ENCODE measurements around the gene RPS27L.

Gene RPS27L

DNA sequence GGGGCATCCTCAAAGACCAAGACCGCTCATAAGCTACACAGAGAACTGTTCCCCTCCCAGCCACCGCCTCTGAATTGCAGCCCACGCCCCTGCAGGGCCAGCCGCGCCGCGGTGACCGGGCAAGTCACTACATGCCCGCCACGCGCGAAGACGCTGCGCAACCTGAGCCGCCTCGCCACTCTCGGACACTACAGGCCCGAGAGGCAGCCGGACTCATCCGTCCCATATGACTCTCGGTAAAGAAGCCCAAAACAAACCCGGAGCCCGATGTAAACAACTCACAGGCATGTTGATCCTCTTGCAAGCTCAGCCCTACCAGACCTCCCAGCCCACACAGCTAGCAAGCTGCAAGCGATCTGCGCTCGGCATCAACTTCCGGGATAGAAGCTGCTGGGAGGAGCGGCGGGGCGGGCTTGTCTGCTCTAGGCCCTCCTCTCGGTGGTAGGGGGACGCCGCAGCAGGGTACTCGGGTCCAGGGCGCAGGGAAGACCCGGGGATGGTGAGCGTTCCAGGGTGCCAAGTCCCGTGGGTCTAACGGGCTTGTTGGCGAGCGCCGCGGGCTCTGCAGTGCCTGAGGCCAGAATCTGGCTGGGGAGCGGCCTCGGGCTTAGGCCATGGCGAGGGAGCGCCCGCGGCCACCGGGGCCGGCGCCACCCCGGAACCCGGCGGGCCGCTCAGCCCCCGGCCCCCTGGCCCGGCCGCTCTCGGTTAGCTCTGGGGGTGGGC is at the start of gene RPS27L:
Gene RPS27L (minus strand): TSS at position 360 of the 726 bp plus-strand sequence. CDS start 72 bp downstream, at position 288.
- peak; percentile 64 to 71 for DNase-seq (ENCODE audit: low read depth in 2 of 2)

DNA sequence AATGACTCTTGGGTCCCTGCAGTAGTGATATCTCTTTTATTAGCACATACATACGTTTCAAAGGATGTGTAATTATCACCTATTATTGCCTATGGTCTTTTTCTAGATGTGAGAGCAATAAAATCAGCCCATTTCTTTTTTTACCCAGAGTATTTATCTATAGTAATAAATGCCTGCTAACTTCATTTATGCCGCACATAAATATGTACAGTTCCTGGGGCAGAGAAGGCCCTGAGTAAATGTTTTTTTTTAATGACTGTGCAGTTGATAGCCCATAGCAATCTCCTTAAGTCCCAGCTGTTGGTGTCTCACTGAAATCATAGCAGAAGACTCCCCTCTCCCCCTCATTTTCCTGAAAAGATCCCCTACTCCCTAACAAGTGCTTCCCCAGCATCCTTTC is 48.8 kb upstream of the RPS27L start:
- DNase-seq (ENCODE audit: low read depth in 2 of 2): no peak

DNA sequence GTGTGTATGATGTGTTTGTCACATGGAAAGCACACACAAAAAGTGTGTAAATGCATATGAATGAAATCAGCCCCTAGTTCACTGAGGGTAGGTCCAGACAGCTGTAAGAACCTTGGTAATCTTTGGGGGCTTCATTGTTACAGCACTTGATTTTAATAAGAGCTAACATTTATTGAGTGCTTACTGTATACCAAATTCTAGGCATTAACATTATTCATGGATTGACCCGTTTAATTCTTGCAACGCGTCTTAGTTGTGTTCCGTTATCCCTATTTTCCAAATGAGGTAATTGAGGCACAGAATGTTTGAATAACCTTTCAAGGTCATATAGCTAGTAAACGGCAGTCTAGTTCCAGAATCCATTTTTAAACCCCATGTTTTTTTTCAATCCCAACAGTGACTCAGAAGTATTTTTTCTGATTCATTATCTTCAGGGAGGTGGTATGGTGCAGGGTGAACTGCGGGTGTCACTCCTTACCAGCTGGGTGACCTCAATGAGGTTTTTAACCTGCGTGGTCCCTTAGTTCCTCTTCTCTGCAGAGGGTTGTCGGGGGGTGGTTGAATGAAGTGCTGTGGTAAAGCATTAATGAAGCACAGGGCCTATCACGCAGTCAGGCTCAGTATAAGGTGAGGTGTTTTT is 46.3 kb upstream of the RPS27L start:
- DNase-seq (ENCODE audit: low read depth in 2 of 2): peak in 1 of 2 donors; percentile 43

DNA sequence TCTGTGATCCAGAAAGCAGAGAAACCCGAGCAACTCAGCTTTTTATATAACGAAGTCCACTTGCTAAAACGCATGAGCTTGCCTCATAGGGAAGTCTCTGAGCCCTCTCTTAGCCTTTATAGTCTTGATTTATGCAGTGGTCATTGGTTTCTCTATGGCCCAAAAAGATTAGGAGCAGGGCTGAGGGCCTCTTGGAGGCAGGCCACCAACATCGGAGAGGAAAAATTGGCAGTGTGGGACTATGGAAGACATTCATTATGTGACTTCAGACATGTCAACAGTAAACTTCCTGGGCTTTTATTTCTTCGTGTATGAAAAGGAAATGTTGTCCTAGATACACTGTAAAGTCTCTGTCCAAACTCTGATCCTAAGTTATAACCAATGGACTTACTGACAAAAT is 45.6 kb upstream of the RPS27L start:
- no peak for DNase-seq (ENCODE audit: low read depth in 2 of 2)

DNA sequence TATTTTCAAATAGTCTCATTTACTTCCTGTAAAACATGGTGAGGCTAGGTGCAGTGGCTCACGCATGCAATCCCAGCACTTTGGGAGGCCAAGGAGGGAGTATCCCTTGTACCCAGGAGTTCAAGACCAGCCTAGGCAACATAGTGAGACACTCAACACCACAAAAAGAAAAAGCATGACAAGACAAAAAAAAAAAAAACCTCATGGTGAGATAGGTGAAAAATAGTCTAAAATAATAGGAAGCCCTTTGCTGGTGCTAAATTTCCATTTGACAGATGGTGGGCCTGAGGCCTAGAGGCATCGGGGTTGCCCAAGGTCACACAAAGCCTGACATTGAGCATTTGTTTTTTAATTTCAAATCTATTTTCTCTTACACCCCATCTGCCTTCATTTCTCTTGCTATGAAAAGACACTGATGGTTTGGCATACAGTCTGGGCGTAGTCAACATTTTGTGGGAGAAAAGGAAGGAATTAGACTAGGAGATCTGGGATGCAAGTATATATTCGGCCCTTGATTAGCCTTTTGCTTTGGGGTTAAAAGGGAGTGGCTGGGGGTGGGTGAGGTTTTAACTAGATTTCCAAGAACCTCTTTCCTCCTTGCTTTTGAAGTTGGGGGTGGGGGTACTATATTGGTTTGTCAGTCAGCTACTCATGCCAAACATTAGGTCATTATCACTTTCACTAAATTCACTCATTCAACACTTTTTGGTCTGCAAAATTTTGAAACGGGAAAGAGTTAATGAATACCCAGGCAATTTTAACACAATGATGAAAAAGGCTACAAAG is 43.4 kb upstream of the RPS27L start:
- no peak for DNase-seq (ENCODE audit: low read depth in 2 of 2)

DNA sequence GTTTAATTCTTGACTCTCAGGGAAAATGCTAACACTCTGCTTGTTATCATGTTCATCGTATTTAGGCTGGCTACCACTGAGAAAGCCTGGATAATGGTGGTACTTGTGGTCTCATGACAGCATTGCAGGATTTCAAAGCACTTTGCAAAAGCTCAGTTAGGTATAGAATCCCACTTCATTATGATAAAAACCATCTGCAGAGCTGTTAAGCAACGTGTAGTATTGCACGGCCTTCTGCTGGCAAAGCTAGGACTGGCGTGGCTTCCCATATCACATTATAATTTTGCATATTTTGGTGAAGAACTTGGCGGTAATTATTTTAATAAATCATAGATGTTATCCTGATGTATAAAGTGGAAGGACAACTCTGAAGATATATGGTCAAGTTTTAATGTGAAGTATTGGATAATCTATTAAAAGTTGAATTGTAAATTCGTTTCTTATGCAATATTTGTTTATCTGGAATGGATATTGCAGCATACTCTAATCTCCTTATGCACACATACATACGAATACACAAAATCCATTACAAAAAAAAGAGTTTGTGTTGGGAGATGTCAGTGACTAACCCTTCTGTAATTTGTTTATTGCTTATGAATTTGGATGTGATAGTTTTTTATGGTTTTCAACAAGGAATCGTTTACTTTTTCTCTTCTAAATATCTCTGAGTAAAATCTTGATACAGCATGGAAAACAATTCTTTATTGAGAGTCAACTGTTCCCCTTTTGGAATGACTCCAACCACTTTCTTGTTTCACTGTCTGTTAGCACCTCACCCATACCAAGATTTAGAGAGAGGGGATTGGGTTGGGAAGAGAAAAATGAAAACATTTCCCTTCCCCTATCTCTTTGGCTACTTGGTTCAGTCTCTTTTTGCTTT is 41.3 kb upstream of the RPS27L start:
- no peak for DNase-seq (ENCODE audit: low read depth in 2 of 2)

DNA sequence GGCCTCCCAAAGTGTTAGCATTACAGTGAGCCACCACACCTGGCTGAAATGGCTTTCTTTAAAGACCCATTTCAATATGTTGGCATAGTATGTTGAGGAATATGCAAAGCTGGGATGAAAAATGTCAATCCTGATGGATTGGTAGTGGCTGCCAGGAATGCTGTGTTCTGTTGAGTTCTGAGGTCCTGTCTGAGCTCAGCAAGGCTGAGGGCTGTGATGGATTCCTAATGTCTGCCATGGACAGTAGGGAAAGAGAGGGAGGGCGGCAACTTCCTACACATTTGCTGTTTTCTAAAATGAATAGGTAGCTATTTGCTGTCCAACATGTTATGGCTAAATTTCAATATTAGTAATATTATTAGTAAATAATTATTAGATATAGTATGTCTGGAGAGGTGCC is 40.3 kb upstream of the RPS27L start:
- DNase-seq (ENCODE audit: low read depth in 2 of 2): no peak

DNA sequence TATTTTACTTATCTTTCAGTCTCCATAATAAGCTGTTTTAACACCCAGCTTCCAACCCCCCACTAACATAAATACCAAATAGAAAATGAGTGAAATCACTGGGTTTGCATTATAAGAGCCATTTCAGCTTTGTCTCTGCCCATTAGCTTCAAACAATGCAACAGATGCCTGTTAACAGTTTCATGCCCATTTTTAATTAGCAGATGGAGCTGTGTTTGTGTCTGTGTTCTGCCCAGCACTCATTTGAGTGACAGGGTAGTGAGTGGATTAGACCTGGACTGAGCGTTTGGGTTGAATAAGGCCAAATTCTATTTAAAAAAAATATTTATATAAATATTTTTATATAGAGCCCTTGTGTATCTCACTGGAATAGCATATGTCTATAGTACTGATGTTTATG is 39.6 kb upstream of the RPS27L start:
- no peak for DNase-seq (ENCODE audit: low read depth in 2 of 2)

DNA sequence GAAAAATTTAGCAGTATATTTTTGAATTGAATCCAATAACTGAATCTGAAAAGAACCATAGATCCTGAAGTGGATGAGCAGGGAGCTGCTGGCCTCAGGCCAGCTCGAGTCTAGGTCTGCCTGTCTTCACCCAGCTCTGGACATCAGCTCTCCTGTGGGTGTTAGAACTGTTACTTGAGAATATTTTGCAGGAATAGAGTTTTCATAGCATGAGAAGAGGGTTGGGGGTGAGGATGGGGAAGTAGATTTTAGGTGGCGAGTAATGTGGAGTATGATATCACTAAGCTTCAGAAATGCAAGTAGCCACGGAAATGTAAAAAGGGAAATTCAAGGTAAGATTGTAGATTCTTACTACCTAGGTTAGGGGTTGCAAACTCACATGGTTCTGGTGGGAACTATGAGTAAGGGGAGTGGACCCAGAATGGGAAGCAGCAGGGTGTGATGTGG is 38.3 kb upstream of the RPS27L start:
- no peak for DNase-seq (ENCODE audit: low read depth in 2 of 2)

DNA sequence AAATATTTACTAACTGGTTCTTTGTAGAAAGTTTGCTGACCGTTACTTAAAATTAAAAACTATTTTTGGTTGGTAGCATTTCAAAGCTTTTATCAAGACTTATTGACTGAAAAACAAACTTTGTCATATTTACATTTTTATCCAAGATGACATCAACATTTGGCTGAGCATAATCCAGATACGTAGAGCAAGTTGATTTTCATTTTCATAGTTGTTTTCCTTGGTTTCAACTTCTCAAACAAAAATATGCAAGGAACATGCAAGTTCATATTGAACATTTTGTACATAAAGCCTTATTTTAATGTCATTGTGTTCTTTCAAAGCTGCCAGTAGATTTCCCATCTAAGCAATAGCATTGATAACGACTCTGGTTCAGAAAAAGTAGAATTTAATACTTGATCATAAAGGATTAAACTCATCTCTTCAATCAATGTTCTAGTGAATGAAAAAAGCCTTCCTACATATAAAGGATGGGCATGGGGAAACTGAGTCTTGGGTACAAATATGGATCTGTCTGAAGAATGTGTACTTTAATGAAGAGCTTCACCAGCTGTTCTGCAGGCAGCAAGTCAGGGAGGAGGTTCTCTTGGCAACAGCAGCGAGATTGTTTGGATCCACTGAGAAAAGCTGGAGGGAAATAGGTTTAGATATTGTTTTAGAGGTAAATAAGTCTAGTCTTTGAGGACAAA is 37.7 kb upstream of the RPS27L start:
- DNase-seq (ENCODE audit: low read depth in 2 of 2): no peak

DNA sequence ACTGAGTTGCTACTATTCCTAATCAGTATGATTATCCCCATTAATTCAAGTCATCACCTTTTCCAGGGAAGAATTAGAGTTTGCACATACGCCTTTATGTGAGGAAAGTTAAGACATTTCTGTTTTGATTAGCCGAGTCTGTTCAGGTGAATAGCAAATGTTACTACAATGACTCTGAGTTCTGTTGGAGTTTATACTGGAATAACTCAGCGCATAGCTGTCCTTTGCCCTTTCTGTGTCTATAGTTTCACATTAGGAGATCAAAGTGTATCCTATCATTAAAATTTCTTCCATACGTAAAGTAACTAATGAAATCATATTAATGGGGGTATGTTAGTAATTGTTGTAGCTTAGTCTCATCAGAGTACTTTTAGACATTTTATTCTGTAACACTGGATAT is 37.0 kb upstream of the RPS27L start:
- no peak for DNase-seq (ENCODE audit: low read depth in 2 of 2)

DNA sequence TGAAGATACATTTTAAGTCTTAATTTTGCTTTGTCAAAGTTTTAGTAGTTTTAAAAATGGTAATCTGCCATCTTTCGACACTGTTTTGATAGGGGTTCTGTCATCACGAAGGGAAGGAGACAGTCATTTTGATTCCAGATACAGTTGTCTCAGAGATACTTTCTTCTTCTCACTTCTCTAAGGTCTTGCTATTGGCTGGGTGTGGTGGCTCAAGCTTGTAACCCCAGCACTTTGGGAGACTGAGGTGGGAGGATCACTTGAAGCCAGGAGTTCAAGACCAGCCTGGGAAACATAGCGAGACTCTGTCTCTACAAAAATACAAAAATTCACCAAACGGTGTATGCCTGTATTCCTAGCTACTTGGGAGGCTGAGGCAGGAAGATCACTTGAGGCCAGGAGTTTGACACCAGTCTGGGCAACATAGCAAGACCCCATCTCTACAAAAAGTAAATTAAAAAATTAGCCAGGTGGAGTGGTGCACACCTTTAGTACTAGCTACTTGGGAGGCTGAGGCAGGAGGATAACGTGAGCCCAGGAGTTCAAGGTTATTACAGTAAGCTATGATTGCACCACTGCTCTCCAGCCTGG is 35.4 kb upstream of the RPS27L start:
- no peak for DNase-seq (ENCODE audit: low read depth in 2 of 2)

DNA sequence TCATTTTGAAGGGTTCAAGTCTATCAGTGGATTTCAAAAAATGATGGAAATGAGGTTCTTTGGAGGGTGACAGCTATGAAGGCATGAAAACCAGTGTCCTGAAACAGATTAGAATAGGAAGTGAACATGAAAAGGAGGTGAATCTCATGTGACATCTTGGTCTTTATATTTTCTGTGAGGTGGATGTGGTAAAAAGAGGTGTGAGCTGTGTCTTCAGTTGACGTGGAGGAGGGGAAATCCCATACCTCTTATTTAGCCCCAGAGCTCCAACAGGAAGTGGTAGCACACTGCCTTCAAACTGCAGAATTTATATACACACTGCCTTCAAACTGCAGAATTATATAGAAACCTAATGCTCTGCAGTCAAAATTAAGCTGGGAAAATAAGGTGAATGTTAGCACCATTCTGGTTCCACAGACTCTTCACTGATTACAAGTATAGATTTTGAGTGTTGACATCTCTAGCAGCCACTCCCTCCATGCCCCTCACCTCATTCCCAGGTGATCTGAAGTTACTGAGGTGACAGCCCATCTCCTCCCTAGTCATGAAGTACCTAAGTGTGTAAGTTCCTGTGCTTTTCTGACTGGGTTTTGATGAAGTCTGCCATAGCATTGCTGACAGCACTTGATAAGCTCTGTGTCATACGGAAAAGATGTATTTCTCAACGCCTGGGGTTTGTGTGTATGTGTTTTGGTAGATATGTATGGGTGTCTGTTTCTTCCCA is 34.8 kb upstream of the RPS27L start:
- DNase-seq (ENCODE audit: low read depth in 2 of 2): no peak

DNA sequence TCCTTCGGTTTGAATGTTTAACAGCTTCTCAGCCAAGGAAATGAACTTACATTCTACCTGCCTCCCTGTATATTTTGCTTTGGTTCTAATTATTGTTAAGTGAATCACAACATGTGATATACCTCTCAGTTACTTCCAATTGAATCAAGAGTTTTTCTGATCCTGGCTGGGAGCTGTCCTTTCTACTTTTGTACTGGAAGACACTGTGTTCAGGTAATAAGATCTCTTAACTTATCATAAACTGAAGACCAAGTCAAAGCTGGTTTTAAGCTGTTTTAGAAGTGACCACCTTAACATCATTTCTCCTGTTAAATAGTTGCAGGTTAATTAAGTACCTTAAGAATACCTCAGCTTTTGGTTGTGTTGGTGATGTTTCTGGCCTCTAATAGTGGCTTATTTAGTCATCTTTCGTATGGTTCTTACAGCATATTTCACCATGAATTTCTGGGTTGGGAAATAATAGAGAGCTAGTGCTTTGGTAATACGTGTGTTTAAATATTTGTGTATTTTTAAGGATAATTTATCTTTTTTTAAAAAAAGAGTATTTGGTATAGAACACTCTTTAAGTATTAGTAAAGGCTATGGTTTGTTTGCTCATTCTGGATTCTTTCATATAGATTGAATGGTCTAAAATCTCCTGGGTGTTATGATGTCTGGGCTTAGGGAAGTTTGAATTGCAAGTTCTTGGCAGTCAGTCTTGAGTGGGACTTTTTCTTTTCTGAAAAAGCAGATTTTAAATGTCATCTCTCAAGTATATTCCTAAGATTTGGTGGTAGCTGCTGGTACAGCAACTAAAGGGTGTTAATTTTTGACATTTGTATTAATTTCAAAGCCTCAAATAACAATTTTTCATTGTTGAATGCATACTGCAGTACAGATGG is 33.7 kb upstream of the RPS27L start:
- no peak for DNase-seq (ENCODE audit: low read depth in 2 of 2)

DNA sequence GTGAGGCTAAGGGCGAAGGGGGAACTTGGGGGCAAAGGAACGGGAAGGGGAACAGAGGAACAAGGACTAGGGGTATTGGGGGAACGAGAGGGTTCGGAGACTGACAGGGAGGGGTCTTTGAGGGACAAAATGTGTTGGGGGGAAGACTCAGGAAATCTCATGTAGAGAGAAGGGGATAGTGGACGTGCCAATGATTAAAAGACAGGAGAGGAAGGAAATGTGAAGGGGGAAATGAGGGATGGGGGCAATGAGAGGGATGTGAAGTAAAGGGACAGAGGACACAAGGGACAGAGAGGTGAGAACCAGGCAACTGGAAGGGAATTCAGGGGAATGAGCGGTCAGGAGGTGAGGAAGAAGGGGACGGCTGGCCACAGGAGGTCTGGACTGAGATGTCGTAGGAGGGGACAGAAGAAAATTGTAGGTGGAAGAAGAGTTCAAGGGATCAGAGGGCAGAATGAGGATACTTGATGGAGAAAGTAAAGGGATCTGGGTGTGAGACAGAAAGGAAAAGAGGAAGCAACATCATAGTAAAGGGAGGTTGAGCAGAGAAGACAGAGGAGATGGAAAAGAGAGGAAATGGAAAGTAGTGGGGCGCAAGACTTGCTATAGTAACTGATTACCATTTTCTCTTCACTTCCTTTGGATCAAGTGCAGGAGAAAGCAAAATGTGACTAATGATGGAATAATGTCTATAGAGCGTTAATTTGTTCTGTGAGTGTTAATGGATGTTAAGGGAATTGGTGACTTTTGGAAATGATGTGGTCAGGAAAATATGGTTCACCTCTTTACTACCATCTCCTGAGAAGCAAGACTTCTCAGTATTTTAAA is 32.9 kb upstream of the RPS27L start:
- DNase-seq (ENCODE audit: low read depth in 2 of 2): no peak

DNA sequence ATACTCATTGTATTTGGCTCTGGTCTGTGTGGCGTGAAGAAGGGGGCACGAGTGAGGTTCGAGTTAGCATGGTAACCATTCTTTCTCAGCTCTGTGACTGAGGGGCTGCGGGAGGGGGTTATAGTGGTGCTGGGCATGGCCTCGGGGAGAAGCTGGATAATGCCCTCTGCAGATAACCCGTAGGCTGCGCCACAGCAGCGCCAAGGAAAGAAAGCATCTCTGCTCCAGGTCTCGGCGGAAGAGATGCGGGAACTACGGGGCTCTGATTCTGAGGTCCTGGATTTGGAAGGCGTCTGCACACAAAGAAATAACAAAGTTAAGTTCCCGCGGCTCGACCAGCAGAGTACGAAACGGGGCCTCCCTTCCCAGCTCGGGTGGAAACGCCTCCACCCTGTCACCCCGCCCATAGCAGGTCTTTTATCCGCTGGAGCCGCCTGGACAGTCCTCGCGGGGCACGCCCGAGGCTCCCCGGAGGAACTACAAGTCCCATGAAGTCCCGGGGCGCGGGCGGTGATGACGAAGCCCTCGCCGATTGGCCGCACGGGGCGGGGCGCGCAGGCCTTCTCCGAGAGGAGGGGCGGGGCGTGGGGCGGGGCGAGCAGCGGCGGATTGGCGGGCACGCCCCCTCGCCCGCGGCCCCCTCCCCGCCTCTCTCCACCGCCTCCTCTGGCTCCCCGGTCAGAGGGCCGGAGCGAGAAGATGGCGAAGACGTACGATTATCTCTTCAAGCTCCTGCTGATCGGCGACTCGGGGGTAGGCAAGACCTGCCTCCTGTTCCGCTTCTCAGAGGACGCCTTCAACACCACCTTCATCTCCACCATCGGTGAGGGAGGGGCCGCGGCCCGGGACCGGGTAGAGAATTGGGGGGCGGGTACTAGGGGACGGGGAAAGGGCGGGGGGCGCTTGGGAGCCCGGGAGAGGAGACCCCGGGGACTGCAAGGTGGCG is 31.9 kb upstream of the RPS27L start, which contains the start of gene RAB8B:
Gene RAB8B (plus strand): TSS at position 681 of the 946 bp plus-strand sequence. CDS start 19 bp downstream, at position 700.
- DNase-seq (ENCODE audit: low read depth in 2 of 2): peak; percentile 95 to 99

All from stimulated activated CD8-positive, alpha-beta memory T cell treated with anti-CD3 and anti-CD28 coated beads, Interleukin-7, amount 100 ng/mL, for 1 hour (primary cell).